Ishikawa (cell line): ENCODE results near the gene ITGB8.

ENCODE experiments used
- CEBPB ChIP-seq: IDR thresholded peaks from 2 replicates; pipeline ENCODE4 v1.6.1; 2012
- CREB1 ChIP-seq: IDR thresholded peaks from 2 replicates; pipeline ENCODE4 v1.6.1; 2012; ENCODE audit warnings: low read depth
- EGR1 ChIP-seq: IDR thresholded peaks from 2 replicates; pipeline ENCODE4 v1.6.1; 2012
- EP300 ChIP-seq: IDR thresholded peaks from 2 replicates; pipeline ENCODE4 v1.6.1; 2012; ENCODE audit warnings: borderline replicate concordance
- FOXM1 ChIP-seq: IDR thresholded peaks from 2 replicates; pipeline ENCODE4 v1.6.1; 2012; ENCODE audit warnings: low read depth, borderline replicate concordance
- NFIC ChIP-seq: IDR thresholded peaks from 2 replicates; pipeline ENCODE4 v1.6.1; 2012
- RAD21 ChIP-seq: IDR thresholded peaks from 2 replicates; pipeline ENCODE4 v1.6.1; 2012; ENCODE audit warnings: low read depth
- REST ChIP-seq: IDR thresholded peaks from 2 replicates; pipeline ENCODE4 v1.6.1; 2012; ENCODE audit warnings: low read depth, mild to moderate bottlenecking
- TAF1 ChIP-seq: IDR thresholded peaks from 2 replicates; pipeline ENCODE4 v1.6.1; 2012; ENCODE audit warnings: low read depth, mild to moderate bottlenecking
- TCF12 ChIP-seq: IDR thresholded peaks from 2 replicates; pipeline ENCODE4 v1.6.1; 2012; ENCODE audit warnings: low read depth
- TEAD4 ChIP-seq: IDR thresholded peaks from 2 replicates; pipeline ENCODE4 v1.6.1; 2012
- YY1 ChIP-seq: IDR thresholded peaks from 2 replicates; pipeline ENCODE4 v1.6.1; 2012; ENCODE audit warnings: low read depth
- ZBTB7A ChIP-seq: IDR thresholded peaks from 2 replicates; pipeline ENCODE4 v1.6.1; 2012; ENCODE audit warnings: low read depth
- TF ChIP-seq, protein P1 (sequence below): IDR thresholded peaks from 2 replicates; pipeline ENCODE4 v1.6.1; 2012
- TF ChIP-seq, protein P2 (sequence below): IDR thresholded peaks from 2 replicates; pipeline ENCODE4 v1.6.1; 2012

Gene ITGB8

GRCh38 chr7:20432071-20432470 lies 101.4 kb downstream of the ITGB8 start:
- TF ChIP-seq, protein P1, sequence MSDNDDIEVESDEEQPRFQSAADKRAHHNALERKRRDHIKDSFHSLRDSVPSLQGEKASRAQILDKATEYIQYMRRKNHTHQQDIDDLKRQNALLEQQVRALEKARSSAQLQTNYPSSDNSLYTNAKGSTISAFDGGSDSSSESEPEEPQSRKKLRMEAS: no peak
- no peak for TF ChIP-seq REST
- TF ChIP-seq EP300: no peak
- no peak for TF ChIP-seq CEBPB
- no peak for TF ChIP-seq NFIC
- no peak for TF ChIP-seq CREB1
- no peak for TF ChIP-seq FOXM1
- TF ChIP-seq EGR1: no peak
- TF ChIP-seq TAF1: no peak

DNA sequence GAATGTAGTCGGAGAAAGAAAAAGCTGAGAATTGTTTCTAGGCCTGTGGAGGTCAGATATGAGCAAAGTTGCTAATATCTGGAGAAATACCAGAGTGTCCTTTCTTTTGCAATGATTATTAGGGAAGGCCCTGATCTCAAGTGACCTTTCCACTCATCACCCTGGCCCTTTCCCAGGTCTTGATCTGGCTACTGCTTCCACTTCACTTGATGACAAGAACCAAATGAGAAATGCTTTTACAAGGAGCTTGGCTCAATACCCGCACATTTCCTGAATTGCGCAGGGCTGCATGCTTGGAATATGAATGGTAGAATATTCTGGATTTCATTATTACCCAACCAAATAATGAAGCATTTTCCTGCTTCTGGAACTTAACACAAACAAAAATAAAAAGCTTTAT lies 104.6 kb downstream of the ITGB8 start:
- TF ChIP-seq TAF1 (no peak), ZBTB7A (no peak), EP300 (no peak), CREB1 (no peak), TCF12 (no peak), YY1 (no peak), EGR1 (no peak), CEBPB (no peak), RAD21 (no peak), NFIC (no peak)
- TF ChIP-seq, protein P1: no peak

GRCh38 chr7:20438248-20438647 lies 107.5 kb downstream of the ITGB8 start:
- no peak for TF ChIP-seq TCF12
- no peak for TF ChIP-seq NFIC
- no peak for TF ChIP-seq RAD21

DNA sequence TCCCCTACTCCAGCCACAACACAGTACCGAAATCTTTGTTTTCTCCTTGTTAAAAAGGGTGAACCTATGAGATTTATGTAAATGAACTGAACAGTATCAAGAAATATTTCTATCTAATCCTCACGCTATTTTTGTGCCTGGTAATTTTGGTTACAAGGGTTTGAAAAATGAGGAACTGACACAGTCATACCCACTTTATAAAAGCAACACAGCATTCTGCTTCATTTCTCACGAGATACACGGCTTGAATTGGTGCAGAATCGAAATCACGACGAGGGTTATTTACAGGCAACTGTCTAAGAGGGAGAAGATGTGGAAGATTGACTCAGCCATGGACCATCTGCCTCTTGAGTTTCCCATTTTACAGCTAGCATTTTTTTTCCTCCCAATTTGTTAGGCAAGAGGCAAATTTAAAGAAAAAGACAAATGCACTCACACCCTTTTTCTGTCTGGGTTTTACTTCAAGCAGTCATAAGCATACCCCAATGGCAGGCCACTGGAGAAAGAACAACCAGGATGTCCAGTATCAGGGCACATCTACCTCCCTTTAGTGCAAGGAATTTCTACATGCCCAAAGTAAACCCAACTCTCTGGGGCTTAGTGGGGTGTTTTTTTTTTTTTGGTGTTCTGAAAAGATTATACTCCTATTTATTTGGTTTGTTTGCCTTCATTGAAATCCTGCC lies 108.1 kb downstream of the ITGB8 start:
- no peak for TF ChIP-seq REST

DNA sequence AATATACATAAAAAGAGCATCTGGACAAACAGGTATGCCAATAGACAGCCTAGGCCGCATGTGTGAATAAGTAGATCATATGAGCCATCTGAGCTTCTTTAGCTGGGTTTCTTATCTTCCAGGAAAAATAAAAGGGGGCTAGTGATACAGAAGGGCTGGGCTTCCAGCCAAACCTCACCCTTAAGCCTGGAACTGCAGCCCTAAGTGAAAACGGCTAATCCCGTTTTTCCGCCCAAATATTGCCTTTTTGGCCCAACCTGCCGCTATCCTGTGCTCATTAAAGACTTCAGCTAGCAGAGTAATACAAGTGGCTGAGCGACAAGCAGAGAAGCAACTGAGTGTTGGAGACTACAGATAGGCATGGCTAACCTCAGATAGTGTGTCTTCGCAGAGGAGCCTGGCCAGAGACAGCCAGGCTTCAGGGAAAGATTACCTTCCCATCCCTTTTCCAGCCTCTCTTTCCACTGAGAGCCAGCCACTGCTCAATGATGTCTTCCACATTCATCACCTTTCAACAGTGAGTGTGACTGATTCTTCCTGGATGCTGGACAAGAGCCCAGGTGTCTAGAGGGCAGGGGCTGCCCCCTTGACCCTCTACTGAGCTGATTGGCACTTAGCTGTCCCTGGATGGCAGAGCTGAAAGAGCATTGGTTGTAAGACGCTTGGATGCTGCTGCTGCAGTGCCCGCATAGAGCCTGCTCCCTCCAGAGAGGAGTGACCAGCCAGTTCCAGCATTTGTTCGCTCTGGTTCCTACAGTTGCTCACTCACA lies 108.9 kb downstream of the ITGB8 start:
- TF ChIP-seq TEAD4 (no peak), EP300 (no peak), TCF12 (no peak), RAD21 (no peak), REST (no peak), ZBTB7A (no peak), CEBPB (no peak), NFIC (no peak), CREB1 (no peak), FOXM1 (no peak), TAF1 (no peak), EGR1 (no peak), YY1 (no peak)
- TF ChIP-seq, protein P2, sequence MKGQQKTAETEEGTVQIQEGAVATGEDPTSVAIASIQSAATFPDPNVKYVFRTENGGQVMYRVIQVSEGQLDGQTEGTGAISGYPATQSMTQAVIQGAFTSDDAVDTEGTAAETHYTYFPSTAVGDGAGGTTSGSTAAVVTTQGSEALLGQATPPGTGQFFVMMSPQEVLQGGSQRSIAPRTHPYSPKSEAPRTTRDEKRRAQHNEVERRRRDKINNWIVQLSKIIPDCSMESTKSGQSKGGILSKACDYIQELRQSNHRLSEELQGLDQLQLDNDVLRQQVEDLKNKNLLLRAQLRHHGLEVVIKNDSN: no peak
- TF ChIP-seq, protein P1: no peak
